Osteoblast (primary cell): Measurements from ENCODE around the gene GCKR. TPM values are rescaled to one million over a fixed set of nuclear protein-coding genes. Genes with fewer than 3 reads are reported as not detected.
A peak's percentile ranks its signal among the peaks of the same experiment; 100 is the strongest.

Experiments used
- DNase-seq: peaks from one replicate; pipeline ENCODE4 v3.0.0; 2011; ENCODE audit warnings: low spot score, mixed read lengths; ENCODE audit not compliant: insufficient read length; ENCODE audit errors: missing footprints
- H2AFZ ChIP-seq: 2 replicates; pipeline ENCODE4 v1.6.0; 2011; ENCODE audit warnings: mild to moderate bottlenecking, low read length
- H3K27ac ChIP-seq: 2 replicates; pipeline ENCODE4 v1.5.1; 2011; ENCODE audit warnings: mild to moderate bottlenecking, low read depth, low read length, moderate library complexity
- H3K27me3 ChIP-seq: 2 replicates; pipeline ENCODE4 v1.6.0; 2012; ENCODE audit warnings: mild to moderate bottlenecking, control low read depth, inconsistent platforms, low read length, moderate library complexity; ENCODE audit not compliant: insufficient read depth
- H3K36me3 ChIP-seq: 2 replicates; pipeline ENCODE4 v1.5.1; 2011; ENCODE audit warnings: mild to moderate bottlenecking, low read length, control low read depth, moderate library complexity; ENCODE audit not compliant: insufficient read depth
- H3K4me1 ChIP-seq: 2 replicates; pipeline ENCODE4 v1.5.1; 2011; ENCODE audit warnings: mild to moderate bottlenecking, low read length, control low read depth, moderate library complexity; ENCODE audit not compliant: insufficient read depth
- H3K4me2 ChIP-seq: 2 replicates; pipeline ENCODE4 v1.6.0; 2011; ENCODE audit warnings: mild to moderate bottlenecking, low read length; ENCODE audit not compliant: insufficient read depth
- H3K4me3 ChIP-seq: fragments of 200-600 bp; sonication (generic); 3 replicates; pipeline ENCODE4 v1.5.1; 2012; ENCODE audit warnings: mild to moderate bottlenecking, low read length, inconsistent platforms; ENCODE audit not compliant: insufficient read depth
- H3K79me2 ChIP-seq: 2 replicates; pipeline ENCODE4 v1.6.0; 2012; ENCODE audit warnings: mild to moderate bottlenecking, low read length, control low read depth, inconsistent platforms; ENCODE audit not compliant: insufficient read depth
- H3K9me3 ChIP-seq: 2 replicates; pipeline ENCODE4 v1.5.1; 2011; ENCODE audit warnings: low read depth, low read length, control low read depth
- H4K20me1 ChIP-seq: 2 replicates; pipeline ENCODE4 v1.6.0; 2012; ENCODE audit warnings: mild to moderate bottlenecking, low read length, control low read depth; ENCODE audit not compliant: insufficient read depth
- total RNA-seq: library from RNA; depleted of rRNA; stranded (reverse); fragments of >200 nt; gene quantifications from 2 replicates; pipeline ENCODE4 v1.2.3, GENCODE V29; 2012
- TF ChIP-seq, protein P1 (sequence below): IDR thresholded peaks from 2 replicates; pipeline ENCODE4 v1.5.1; 2011; ENCODE audit warnings: mild to moderate bottlenecking, low read depth, low read length, moderate library complexity; ENCODE audit errors: extremely low read depth

Gene GCKR
- total RNA-seq, 1 donor = 1.4 TPM

DNA sequence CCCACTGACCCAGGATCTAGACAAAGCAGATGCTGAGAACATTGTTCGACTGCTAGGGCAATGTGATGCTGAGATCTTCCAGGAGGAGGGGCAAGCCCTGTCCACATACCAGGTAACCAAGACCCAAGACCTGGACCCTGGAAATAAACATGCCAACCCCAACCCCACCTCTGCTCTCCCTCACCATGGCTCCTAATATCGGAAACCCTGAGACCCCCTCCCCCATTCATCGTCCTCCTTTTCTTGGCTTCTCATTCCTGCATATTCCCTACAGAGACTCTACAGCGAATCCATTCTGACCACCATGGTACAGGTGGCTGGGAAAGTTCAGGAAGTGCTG lies 619 bp downstream of the GCKR start:
- Histone ChIP-seq H4K20me1 (no peaks in the 10 kb centered on the region), H2AFZ (peak overlapping the region; percentile 5), H3K4me2 (peak overlapping the region; percentile 3), H3K27me3 (no peaks in the 10 kb centered on the region), H3K79me2 (peaks cover 3% of the 10 kb centered on the region), H3K4me3 (no peak overlapping the region), H3K9me3 (no peaks in the 10 kb centered on the region), H3K4me1 (peaks cover 29% of the 10 kb centered on the region), H3K27ac (peak overlapping the region; percentile 37), H3K36me3 (peaks cover 2% of the 10 kb centered on the region)
- no peak for DNase-seq
- TF ChIP-seq, protein P1, sequence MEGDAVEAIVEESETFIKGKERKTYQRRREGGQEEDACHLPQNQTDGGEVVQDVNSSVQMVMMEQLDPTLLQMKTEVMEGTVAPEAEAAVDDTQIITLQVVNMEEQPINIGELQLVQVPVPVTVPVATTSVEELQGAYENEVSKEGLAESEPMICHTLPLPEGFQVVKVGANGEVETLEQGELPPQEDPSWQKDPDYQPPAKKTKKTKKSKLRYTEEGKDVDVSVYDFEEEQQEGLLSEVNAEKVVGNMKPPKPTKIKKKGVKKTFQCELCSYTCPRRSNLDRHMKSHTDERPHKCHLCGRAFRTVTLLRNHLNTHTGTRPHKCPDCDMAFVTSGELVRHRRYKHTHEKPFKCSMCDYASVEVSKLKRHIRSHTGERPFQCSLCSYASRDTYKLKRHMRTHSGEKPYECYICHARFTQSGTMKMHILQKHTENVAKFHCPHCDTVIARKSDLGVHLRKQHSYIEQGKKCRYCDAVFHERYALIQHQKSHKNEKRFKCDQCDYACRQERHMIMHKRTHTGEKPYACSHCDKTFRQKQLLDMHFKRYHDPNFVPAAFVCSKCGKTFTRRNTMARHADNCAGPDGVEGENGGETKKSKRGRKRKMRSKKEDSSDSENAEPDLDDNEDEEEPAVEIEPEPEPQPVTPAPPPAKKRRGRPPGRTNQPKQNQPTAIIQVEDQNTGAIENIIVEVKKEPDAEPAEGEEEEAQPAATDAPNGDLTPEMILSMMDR = no peak

- Histone ChIP-seq H3K4me1 (peaks cover 24% of the 10 kb centered on the region), H3K4me3 (no peak overlapping the region), H3K9me3 (no peaks in the 10 kb centered on the region), H3K27me3 (no peaks in the 10 kb centered on the region), H2AFZ (no peak overlapping the region), H4K20me1 (no peaks in the 10 kb centered on the region), H3K4me2 (no peak overlapping the region), H3K27ac (no peak overlapping the region), H3K79me2 (peaks cover 3% of the 10 kb centered on the region), H3K36me3 (no peaks in the 10 kb centered on the region)
- no peak for DNase-seq
- TF ChIP-seq, protein P1 = no peak
Measured at GRCh38 chr2:27498975-27499374, 2.3 kb downstream of the GCKR start.

DNA sequence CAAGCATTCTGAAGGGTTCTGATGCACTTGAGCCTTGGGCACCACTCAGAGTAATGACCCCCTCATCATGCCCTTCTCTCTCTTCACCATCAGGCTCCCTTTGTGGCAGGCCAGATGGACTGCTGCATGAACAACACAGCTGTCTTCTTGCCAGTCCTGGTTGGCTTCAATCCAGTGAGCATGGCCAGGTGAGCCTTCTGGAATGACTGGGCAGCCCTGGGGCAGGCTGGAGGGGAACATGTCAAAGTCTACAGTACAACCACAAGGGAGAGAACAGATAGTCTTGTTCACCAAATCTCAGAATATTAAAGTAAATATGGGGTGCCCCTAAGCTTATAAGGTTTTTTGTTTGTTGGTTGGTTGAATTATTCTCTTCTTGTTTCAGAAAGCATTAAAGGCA lies 4.4 kb downstream of the GCKR start:
- no peaks in the 10 kb centered on the region for H3K27me3 ChIP-seq
- H3K36me3 ChIP-seq = no peaks in the 10 kb centered on the region
- no peak overlapping the region for H3K4me3 ChIP-seq
- no peaks in the 10 kb centered on the region for H4K20me1 ChIP-seq
- H3K4me2 ChIP-seq = no peak overlapping the region
- no peak for DNase-seq
- no peak overlapping the region for H2AFZ ChIP-seq
- H3K79me2 ChIP-seq = no peaks in the 10 kb centered on the region
- TF ChIP-seq, protein P1 = no peak
- H3K27ac ChIP-seq = no peak overlapping the region
- H3K9me3 ChIP-seq = no peaks in the 10 kb centered on the region
- peaks cover 16% of the 10 kb centered on the region for H3K4me1 ChIP-seq

DNA sequence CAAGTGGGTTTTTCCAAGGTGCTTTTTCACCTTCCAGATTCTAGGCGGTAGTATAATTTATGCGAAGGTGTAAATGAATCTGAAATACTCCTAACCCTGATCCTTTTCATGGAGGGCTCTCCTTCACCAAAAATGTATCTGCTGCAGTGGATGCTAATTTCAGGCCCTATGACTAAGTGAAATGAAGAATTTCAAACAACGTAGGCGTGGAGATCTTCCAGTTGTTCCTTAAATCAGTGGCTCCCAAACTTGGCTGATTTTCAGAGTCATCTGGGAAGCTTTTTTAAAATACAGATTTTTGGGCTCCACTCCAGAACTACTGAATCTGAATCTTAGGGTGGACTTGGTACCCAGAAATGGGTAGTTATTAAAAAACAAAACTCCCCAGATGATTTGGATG lies 5.5 kb downstream of the GCKR start:
- H3K4me1 ChIP-seq = peaks cover 5% of the 10 kb centered on the region
- no peak overlapping the region for H3K4me3 ChIP-seq
- DNase-seq = no peak
- no peaks in the 10 kb centered on the region for H3K27me3 ChIP-seq
- no peaks in the 10 kb centered on the region for H4K20me1 ChIP-seq
- no peaks in the 10 kb centered on the region for H3K9me3 ChIP-seq
- no peaks in the 10 kb centered on the region for H3K36me3 ChIP-seq
- no peak overlapping the region for H3K27ac ChIP-seq
- TF ChIP-seq, protein P1 = no peak
- no peak overlapping the region for H3K4me2 ChIP-seq
- no peaks in the 10 kb centered on the region for H3K79me2 ChIP-seq
- H2AFZ ChIP-seq = no peak overlapping the region
